HFF-Myc (cell line): Measurements from ENCODE around the gene KCTD14.
"Not testable (repeated sequence)": the region's sequence is repeated elsewhere in the genome, so short reads cannot be mapped to it uniquely, and the experiment has no call there.

Experiments used
- DNase-seq: peaks from one replicate; pipeline ENCODE4 v3.0.0-alpha.2; 2011; ENCODE audit warnings: low read depth; ENCODE audit errors: extremely low read depth
- H3K4me3 ChIP-seq: replicated peaks from 2 replicates; pipeline ENCODE4 v1.5.1; 2011; ENCODE audit warnings: low read depth, mild to moderate bottlenecking, control low read depth, low read length
- CTCF ChIP-seq: IDR thresholded peaks from 2 replicates; pipeline ENCODE4 v1.5.1; 2012; ENCODE audit warnings: mild to moderate bottlenecking, low read depth, low read length, control low read depth; ENCODE audit errors: missing control alignments

KCTD14 gene

GRCh38 chr11:78045851-78046485 is 22.9 kb upstream of the KCTD14 start:
- TF ChIP-seq CTCF = peak; percentile 100
- no peak for DNase-seq
- H3K4me3 ChIP-seq = peak overlapping the region; percentile 40

- no peak for TF ChIP-seq CTCF
- no peak overlapping the region for H3K4me3 ChIP-seq
- DNase-seq = no peak
These were observed 21.6 kb upstream of the KCTD14 start for GRCh38 chr11:78044706-78045105.

- H3K4me3 ChIP-seq = no peak overlapping the region
- DNase-seq = no peak
- TF ChIP-seq CTCF = no peak
These were observed 18.9 kb upstream of the KCTD14 start for GRCh38 chr11:78041843-78042440.

GRCh38 chr11:78041380-78041719 is 18.3 kb upstream of the KCTD14 start:
- not testable (repeated sequence) for H3K4me3 ChIP-seq, DNase-seq

GRCh38 chr11:78040691-78041379 is 17.8 kb upstream of the KCTD14 start:
- TF ChIP-seq CTCF = no peak
- H3K4me3 ChIP-seq = no peak overlapping the region
- DNase-seq = no peak

- peak overlapping the region; percentile 20; the same call in 1 of the 2 replicates for H3K4me3 ChIP-seq
- no peak for TF ChIP-seq CTCF
- peak; percentile 63 for DNase-seq
These were observed 17.0 kb upstream of the KCTD14 start for GRCh38 chr11:78039919-78040671.

GRCh38 chr11:78039391-78039918 is 16.4 kb upstream of the KCTD14 start:
- no peak for TF ChIP-seq CTCF
- DNase-seq = no peak
- no peak overlapping the region for H3K4me3 ChIP-seq
